A673 (cell line): ENCODE results near the gene AMOTL1.

Source experiments
- CTCF ChIP-seq: fragments of 300-800, 200-600 bp; sonication (generic); conservative IDR thresholded peaks from 2 replicates; pipeline ENCODE4 v1.5.1; 2017; ENCODE audit warnings: low read depth, mild to moderate bottlenecking, antibody characterized with exemption, low read length, moderate library complexity, mixed read lengths
- EZH2 ChIP-seq: fragments of 200-600 bp; sonication (generic); IDR thresholded peaks from 2 replicates; pipeline ENCODE4 v1.6.1; 2017; ENCODE audit warnings: borderline replicate concordance, low read depth, mild to moderate bottlenecking, mixed read lengths, antibody characterized with exemption, low read length; ENCODE audit not compliant: poor library complexity, severe bottlenecking

- TF ChIP-seq CTCF: no peak
- no peak for TF ChIP-seq EZH2
These were observed 5.2 kb upstream of the AMOTL1 start for GRCh38 chr11:94762995-94763394.
